ENCODE data around the gene FSTL1.
A peak's percentile ranks its signal among the peaks of the same experiment; 100 is the strongest.
"Not testable (repeated sequence)": the region's sequence is repeated elsewhere in the genome, so short reads cannot be mapped to it uniquely, and the experiment has no call there.

Gene FSTL1

GRCh38 chr3:120404876-120405275, 45.9 kb downstream of the FSTL1 start:
- no peak overlapping the region for H3K4me3 Mint-ChIP-seq
- ATAC-seq (replicated peaks): no peak

GRCh38 chr3:120402257-120402656, 48.5 kb downstream of the FSTL1 start:
- Mint-ChIP-seq H3K9me3 (no peaks in the 10 kb centered on the region), H3K36me3 (no peaks in the 10 kb centered on the region), H3K4me1 (peaks cover 13 to 15% of the 10 kb centered on the region in 2 donors), H3K4me3 (no peak overlapping the region), H3K27me3 (peaks cover 0 to 8% of the 10 kb centered on the region in 2 donors), H3K27ac (no peak overlapping the region)
- no peak for DNase-seq
- no peak for ATAC-seq (replicated peaks)

More at GRCh38 chr3:120404876-120405275, 45.9 kb downstream of the FSTL1 start:
- no peak overlapping the region for H3K27ac Mint-ChIP-seq
- no peaks in the 10 kb centered on the region for H3K36me3 Mint-ChIP-seq
- no peaks in the 10 kb centered on the region for H3K9me3 Mint-ChIP-seq
- DNase-seq: no peak
- peaks cover 0 to 8% of the 10 kb centered on the region in 2 donors for H3K27me3 Mint-ChIP-seq
- peaks cover 5 to 8% of the 10 kb centered on the region in 2 donors for H3K4me1 Mint-ChIP-seq

GRCh38 chr3:120399372-120399771, 51.4 kb downstream of the FSTL1 start:
- DNase-seq: peak; percentile 6
- Mint-ChIP-seq H3K4me1 (peaks cover 13 to 15% of the 10 kb centered on the region in 2 donors), H3K9me3 (no peaks in the 10 kb centered on the region), H3K27ac (no peak overlapping the region), H3K36me3 (no peaks in the 10 kb centered on the region), H3K27me3 (peaks cover 0 to 8% of the 10 kb centered on the region in 2 donors), H3K4me3 (no peak overlapping the region)
- ATAC-seq (replicated peaks): peak; percentile 82 to 93

- no peaks in the 10 kb centered on the region for H3K27me3 Mint-ChIP-seq
- DNase-seq (no peak), ATAC-seq (replicated peaks) (no peak)
- H3K9me3 Mint-ChIP-seq: no peaks in the 10 kb centered on the region
- H3K4me3 Mint-ChIP-seq: no peak overlapping the region
- no peaks in the 10 kb centered on the region for H3K36me3 Mint-ChIP-seq
- H3K4me1 Mint-ChIP-seq: peaks cover 13 to 15% of the 10 kb centered on the region in 2 donors
- no peak overlapping the region for H3K27ac Mint-ChIP-seq
Measured at GRCh38 chr3:120396469-120396868, 54.3 kb downstream of the FSTL1 start.

- no peak for ATAC-seq (replicated peaks)
- Mint-ChIP-seq H3K9me3 (no peaks in the 10 kb centered on the region), H3K4me3 (no peak overlapping the region), H3K27ac (no peak overlapping the region), H3K4me1 (peaks cover 2 to 3% of the 10 kb centered on the region in 2 donors), H3K27me3 (no peaks in the 10 kb centered on the region), H3K36me3 (no peaks in the 10 kb centered on the region)
- DNase-seq: no peak
Measured at GRCh38 chr3:120394347-120394746, 56.4 kb downstream of the FSTL1 start.

GRCh38 chr3:120393761-120394160, 57.0 kb downstream of the FSTL1 start:
- Mint-ChIP-seq H3K27me3 (no peaks in the 10 kb centered on the region), H3K4me1 (peaks cover 0 to 1% of the 10 kb centered on the region in 2 donors), H3K36me3 (no peaks in the 10 kb centered on the region), H3K4me3 (no peak overlapping the region), H3K27ac (no peak overlapping the region), H3K9me3 (no peaks in the 10 kb centered on the region)
- ATAC-seq (replicated peaks) (no peak), DNase-seq (no peak)

- Mint-ChIP-seq H3K9me3 (no peaks in the 10 kb centered on the region), H3K27ac (no peak overlapping the region), H3K27me3 (no peaks in the 10 kb centered on the region), H3K4me3 (no peak overlapping the region), H3K36me3 (no peaks in the 10 kb centered on the region), H3K4me1 (no peaks in the 10 kb centered on the region)
- no peak for ATAC-seq (replicated peaks)
- DNase-seq: no peak
Measured at GRCh38 chr3:120393243-120393642, 57.5 kb downstream of the FSTL1 start.

GRCh38 chr3:120382941-120383447, 67.8 kb downstream of the FSTL1 start:
- H3K4me3 Mint-ChIP-seq: no peak overlapping the region
- peak; percentile 27 for ATAC-seq (replicated peaks)
- no peaks in the 10 kb centered on the region for H3K4me1 Mint-ChIP-seq
- H3K27me3 Mint-ChIP-seq: peaks cover 0 to 4% of the 10 kb centered on the region in 2 donors
- no peak for DNase-seq
- no peaks in the 10 kb centered on the region for H3K36me3 Mint-ChIP-seq
- peaks cover 0 to 4% of the 10 kb centered on the region in 2 donors for H3K9me3 Mint-ChIP-seq
- H3K27ac Mint-ChIP-seq: no peak overlapping the region

- H3K4me3 Mint-ChIP-seq: no peak overlapping the region
- peaks cover 0 to 4% of the 10 kb centered on the region in 2 donors for H3K9me3 Mint-ChIP-seq
- ATAC-seq (replicated peaks) (no peak), DNase-seq (no peak)
- H3K27me3 Mint-ChIP-seq: peaks cover 0 to 4% of the 10 kb centered on the region in 2 donors
- H3K4me1 Mint-ChIP-seq: no peaks in the 10 kb centered on the region
- no peak overlapping the region for H3K27ac Mint-ChIP-seq
- no peaks in the 10 kb centered on the region for H3K36me3 Mint-ChIP-seq
Measured at GRCh38 chr3:120381503-120381902, 69.3 kb downstream of the FSTL1 start.

- H3K9me3 Mint-ChIP-seq; DNase-seq; ATAC-seq (replicated peaks); H3K4me1 Mint-ChIP-seq; H3K27me3 Mint-ChIP-seq; H3K27ac Mint-ChIP-seq; H3K36me3 Mint-ChIP-seq; H3K4me3 Mint-ChIP-seq: not testable (repeated sequence)
Measured at GRCh38 chr3:120377948-120378347, 72.8 kb downstream of the FSTL1 start.

GRCh38 chr3:120370463-120370862, 80.3 kb downstream of the FSTL1 start:
- H3K36me3 Mint-ChIP-seq: no peaks in the 10 kb centered on the region
- H3K4me3 Mint-ChIP-seq: no peak overlapping the region
- DNase-seq: no peak
- H3K27ac Mint-ChIP-seq: no peak overlapping the region
- no peaks in the 10 kb centered on the region for H3K9me3 Mint-ChIP-seq
- H3K4me1 Mint-ChIP-seq: no peaks in the 10 kb centered on the region
- ATAC-seq (replicated peaks): peak; percentile 73 to 78
- peaks cover 15 to 33% of the 10 kb centered on the region in 2 donors for H3K27me3 Mint-ChIP-seq

GRCh38 chr3:120369037-120369467, 81.7 kb downstream of the FSTL1 start:
- Mint-ChIP-seq H3K4me1 (no peaks in the 10 kb centered on the region), H3K27me3 (peaks cover 15 to 39% of the 10 kb centered on the region in 2 donors), H3K27ac (no peak overlapping the region), H3K9me3 (no peaks in the 10 kb centered on the region), H3K36me3 (no peaks in the 10 kb centered on the region), H3K4me3 (no peak overlapping the region)
- no peak for DNase-seq
- ATAC-seq (replicated peaks): peak; percentile 36 to 41

GRCh38 chr3:120368172-120368571, 82.6 kb downstream of the FSTL1 start:
- H3K36me3 Mint-ChIP-seq: no peaks in the 10 kb centered on the region
- no peaks in the 10 kb centered on the region for H3K9me3 Mint-ChIP-seq
- ATAC-seq (replicated peaks): no peak
- H3K27ac Mint-ChIP-seq: no peak overlapping the region
- no peak for DNase-seq
- no peaks in the 10 kb centered on the region for H3K4me1 Mint-ChIP-seq
- H3K27me3 Mint-ChIP-seq: peaks cover 15 to 39% of the 10 kb centered on the region in 2 donors
- no peak overlapping the region for H3K4me3 Mint-ChIP-seq

- ATAC-seq (replicated peaks) (no peak), DNase-seq (no peak)
- no peak overlapping the region for H3K27ac Mint-ChIP-seq
- no peaks in the 10 kb centered on the region for H3K4me1 Mint-ChIP-seq
- H3K4me3 Mint-ChIP-seq: no peak overlapping the region
- H3K27me3 Mint-ChIP-seq: peaks cover 20 to 51% of the 10 kb centered on the region in 2 donors
- H3K36me3 Mint-ChIP-seq: no peaks in the 10 kb centered on the region
- no peaks in the 10 kb centered on the region for H3K9me3 Mint-ChIP-seq
Measured at GRCh38 chr3:120364821-120365220, 86.0 kb downstream of the FSTL1 start.

GRCh38 chr3:120364101-120364500, 86.7 kb downstream of the FSTL1 start:
- Mint-ChIP-seq H3K9me3 (no peaks in the 10 kb centered on the region), H3K27me3 (peaks cover 20 to 58% of the 10 kb centered on the region in 2 donors), H3K4me1 (no peaks in the 10 kb centered on the region), H3K27ac (no peak overlapping the region), H3K4me3 (no peak overlapping the region), H3K36me3 (no peaks in the 10 kb centered on the region)
- no peak for ATAC-seq (replicated peaks)
- no peak for DNase-seq

- peaks cover 14 to 35% of the 10 kb centered on the region in 2 donors for H3K27me3 Mint-ChIP-seq
- no peak overlapping the region for H3K27ac Mint-ChIP-seq
- H3K4me3 Mint-ChIP-seq: no peak overlapping the region
- H3K9me3 Mint-ChIP-seq: no peaks in the 10 kb centered on the region
- ATAC-seq (replicated peaks): no peak
- H3K4me1 Mint-ChIP-seq: no peaks in the 10 kb centered on the region
- no peaks in the 10 kb centered on the region for H3K36me3 Mint-ChIP-seq
- DNase-seq: no peak
Measured at GRCh38 chr3:120357807-120358206, 93.0 kb downstream of the FSTL1 start.

All from stimulated activated naive B cell treated with anti-CD40 and anti-IgM and Interleukin-4, amounts not matched to agents 10 μg/mL and 1 μg/mL and 100 μg/mL, for 72 hours (primary cell).